Activated CD4-positive, alpha-beta T cell treated with anti-CD3 and anti-CD28 coated beads, Interleukin-2, amount 50 U/mL, for 24 hours (primary cell): ENCODE data around the gene SLC7A9.
"Not testable (repeated sequence)": the region's sequence is repeated elsewhere in the genome, so short reads cannot be mapped to it uniquely, and the experiment has no call there.

Experiments
- DNase-seq, 2 donors: peaks; one replicate each; pipeline ENCODE4 v3.0.0-alpha.2; 2020; ENCODE audit warnings: low read depth in 1 of 2, low spot score in 1 of 2

SLC7A9 gene

GRCh38 chr19:32885255-32885654 is 15.7 kb upstream of the SLC7A9 start:
- DNase-seq: not testable (repeated sequence)

- no peak for DNase-seq
These were observed 12.2 kb upstream of the SLC7A9 start for GRCh38 chr19:32881766-32882165.

- no peak for DNase-seq
These were observed 11.1 kb upstream of the SLC7A9 start for GRCh38 chr19:32880622-32881021.

- no peak for DNase-seq
These were observed 10.2 kb upstream of the SLC7A9 start for GRCh38 chr19:32879741-32880140.

- no peak for DNase-seq
These were observed 9.4 kb upstream of the SLC7A9 start for GRCh38 chr19:32878988-32879387.

- DNase-seq: no peak
These were observed 8.6 kb upstream of the SLC7A9 start for GRCh38 chr19:32877977-32878745.

GRCh38 chr19:32877323-32877912 is 7.9 kb upstream of the SLC7A9 start:
- no peak for DNase-seq

- DNase-seq: no peak
These were observed 7.3 kb upstream of the SLC7A9 start for GRCh38 chr19:32876919-32877285.

- no peak for DNase-seq
These were observed 6.8 kb upstream of the SLC7A9 start for GRCh38 chr19:32876236-32876918.

- DNase-seq: no peak
These were observed 5.9 kb upstream of the SLC7A9 start for GRCh38 chr19:32875428-32875827.

GRCh38 chr19:32874605-32875004 is 5.0 kb upstream of the SLC7A9 start:
- no peak for DNase-seq

- no peak for DNase-seq
These were observed 3.8 kb upstream of the SLC7A9 start for GRCh38 chr19:32873247-32873959.

- no peak for DNase-seq
These were observed 2.8 kb upstream of the SLC7A9 start for GRCh38 chr19:32872391-32872790.

GRCh38 chr19:32870981-32871451 is 1.4 kb upstream of the SLC7A9 start:
- DNase-seq: no peak

- DNase-seq: no peak
These were observed 503 bp upstream of the SLC7A9 start for GRCh38 chr19:32869966-32870573.

GRCh38 chr19:32868206-32868950 is 1.2 kb downstream of the SLC7A9 start:
- no peak for DNase-seq

- DNase-seq: not testable (repeated sequence)
These were observed 2.1 kb downstream of the SLC7A9 start for GRCh38 chr19:32867436-32867835.

- DNase-seq: no peak
These were observed 2.9 kb downstream of the SLC7A9 start for GRCh38 chr19:32866564-32867265.

- no peak for DNase-seq
These were observed 3.5 kb downstream of the SLC7A9 start for GRCh38 chr19:32866061-32866460.

- DNase-seq: no peak
These were observed 4.2 kb downstream of the SLC7A9 start for GRCh38 chr19:32865326-32865725.
